ENCODE results near the gene TRIM32.

GRCh38 chr9:116658265-116658664 lies 28.8 kb upstream of the TRIM32 start:
- TF ChIP-seq ZNF416 (tag by site-specific recombination; IDR thresholded peaks at IDR 0.05) (no peak), ZNF561 (tag by site-specific recombination; IDR thresholded peaks at IDR 0.05; ENCODE audit: borderline replicate concordance) (no peak), CTCF (tag by site-specific recombination; IDR thresholded peaks at IDR 0.05) (no peak), ZEB2 (tag by site-specific recombination; IDR thresholded peaks at IDR 0.05) (no peak), ELK4 (IDR thresholded peaks at IDR 0.05; ENCODE audit: borderline replicate concordance, low read depth, low read length) (no peak), ZBTB26 (tag by site-specific recombination; optimal IDR thresholded peaks at IDR 0.05) (no peak), TSHZ1 (tag by site-specific recombination; IDR thresholded peaks at IDR 0.05; ENCODE audit: borderline replicate concordance) (no peak), ZNF707 (tag by site-specific recombination; IDR thresholded peaks at IDR 0.05) (no peak), ZBTB7A (tag by site-specific recombination; IDR thresholded peaks at IDR 0.05; ENCODE audit: low read depth) (no peak), YY1 (tag by site-specific recombination; IDR thresholded peaks at IDR 0.05) (no peak), ZNF645 (tag by site-specific recombination; IDR thresholded peaks at IDR 0.05) (no peak)

Measured in HEK293 (cell line).